ENCODE data around the gene LORICRIN. TPM values are rescaled to one million over a fixed set of nuclear protein-coding genes. Genes with fewer than 3 reads are reported as not detected.

The LORICRIN gene
- total and polyA plus RNA-seq, 9 of the 15 experiments (the other 6 are each of a cell fraction or from before 2014, with no cell fraction given), result not detected

DNA sequence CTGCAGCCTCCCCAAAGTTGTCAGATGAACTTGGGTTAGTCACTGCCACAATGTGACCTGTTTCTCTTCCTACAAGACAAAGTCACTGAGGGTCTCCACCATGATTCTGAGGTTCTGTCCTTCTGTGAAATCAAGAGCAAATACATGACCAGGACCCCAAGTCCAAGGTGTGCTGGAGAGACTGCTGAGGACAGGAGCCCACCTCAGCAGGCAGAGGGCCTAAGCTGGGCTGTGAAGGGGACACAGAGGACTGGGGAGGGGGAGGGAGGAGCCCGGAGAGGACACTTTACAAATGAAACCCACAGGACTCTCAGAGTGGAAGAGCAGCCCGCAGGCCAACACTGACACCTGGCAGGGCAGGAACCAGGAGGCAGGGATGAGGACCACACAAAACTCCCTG, 50.0 kb downstream of the LORICRIN start:
- Histone ChIP-seq H4K20me1 (replicated peaks; ENCODE audit: control insufficient read depth, insufficient read depth, low read length) (no peaks in the 10 kb centered on the region), H3K4me2 (ENCODE audit: insufficient read depth, low read length) (no peak overlapping the region), H3K36me3 (ENCODE audit: control insufficient read depth, insufficient read depth, low read length) (no peaks in the 10 kb centered on the region), H3K27me3 (ENCODE audit: control insufficient read depth in 2 of 2, insufficient read depth in 2 of 2, low read length in 2 of 2) (peaks cover 15 to 37% of the 10 kb centered on the region in 2 experiments), H3K4me3 (no peak overlapping the region), H3K79me2 (ENCODE audit: control insufficient read depth, insufficient read depth, low read length) (no peaks in the 10 kb centered on the region), H3K9ac (ENCODE audit: insufficient read depth in 1 of 2, low read depth in 2 of 2, low read length in 2 of 2) (no peak overlapping the region), H3K9me1 (ENCODE audit: control insufficient read depth, insufficient read depth, low read length) (no peaks in the 10 kb centered on the region), H3K27ac (ENCODE audit: extremely low read depth, low read depth, low read length) (no peak overlapping the region), H3K4me1 (replicated peaks in 1 of 2; ENCODE audit: control insufficient read depth in 2 of 2, insufficient read depth in 2 of 2, low read length in 2 of 2) (peaks cover 0 to 4% of the 10 kb centered on the region in 2 experiments; a peak in 1 of 5 replicates), H3K9me3 (replicated peaks; ENCODE audit: control insufficient read depth, insufficient read depth, low read depth, low read length) (no peaks in the 10 kb centered on the region), H2AFZ (ENCODE audit: low read depth, low read length) (no peak overlapping the region)
- no peak for ATAC-seq
- BruUV-seq (replicated peaks), result no TSS peak
- ChIA-PET CTCF (ENCODE audit: low intra/inter-chr PET ratio) (no interaction called here), POLR2A (no interaction called here)
- no peak for DNase-seq (ENCODE audit: extremely low read depth in 1 of 4, low spot score in 3 of 4)
- 0% methylated on average over 2 of the region's 2 CpGs for WGBS (ENCODE audit: insufficient coverage, low coverage, missing lambda C conversion rate)
- in situ Hi-C loops (cut with MboI) (no loop called here), intact Hi-C loops (cut with micrococcal nuclease) (no loop called here)
- TF ChIP-seq BDP1 (IDR thresholded peaks at IDR 0.05; ENCODE audit: insufficient read depth, insufficient read length) (no peak), RFX1 (IDR thresholded peaks at IDR 0.05) (no peak)
- TF ChIP-seq, protein P1, sequence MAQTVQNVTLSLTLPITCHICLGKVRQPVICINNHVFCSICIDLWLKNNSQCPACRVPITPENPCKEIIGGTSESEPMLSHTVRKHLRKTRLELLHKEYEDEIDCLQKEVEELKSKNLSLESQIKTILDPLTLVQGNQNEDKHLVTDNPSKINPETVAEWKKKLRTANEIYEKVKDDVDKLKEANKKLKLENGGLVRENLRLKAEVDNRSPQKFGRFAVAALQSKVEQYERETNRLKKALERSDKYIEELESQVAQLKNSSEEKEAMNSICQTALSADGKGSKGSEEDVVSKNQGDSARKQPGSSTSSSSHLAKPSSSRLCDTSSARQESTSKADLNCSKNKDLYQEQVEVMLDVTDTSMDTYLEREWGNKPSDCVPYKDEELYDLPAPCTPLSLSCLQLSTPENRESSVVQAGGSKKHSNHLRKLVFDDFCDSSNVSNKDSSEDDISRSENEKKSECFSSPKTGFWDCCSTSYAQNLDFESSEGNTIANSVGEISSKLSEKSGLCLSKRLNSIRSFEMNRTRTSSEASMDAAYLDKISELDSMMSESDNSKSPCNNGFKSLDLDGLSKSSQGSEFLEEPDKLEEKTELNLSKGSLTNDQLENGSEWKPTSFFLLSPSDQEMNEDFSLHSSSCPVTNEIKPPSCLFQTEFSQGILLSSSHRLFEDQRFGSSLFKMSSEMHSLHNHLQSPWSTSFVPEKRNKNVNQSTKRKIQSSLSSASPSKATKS (CRISPR knock-in tag; IDR thresholded peaks at IDR 0.05), result no peak
- FAIRE-seq, result no peak

DNA sequence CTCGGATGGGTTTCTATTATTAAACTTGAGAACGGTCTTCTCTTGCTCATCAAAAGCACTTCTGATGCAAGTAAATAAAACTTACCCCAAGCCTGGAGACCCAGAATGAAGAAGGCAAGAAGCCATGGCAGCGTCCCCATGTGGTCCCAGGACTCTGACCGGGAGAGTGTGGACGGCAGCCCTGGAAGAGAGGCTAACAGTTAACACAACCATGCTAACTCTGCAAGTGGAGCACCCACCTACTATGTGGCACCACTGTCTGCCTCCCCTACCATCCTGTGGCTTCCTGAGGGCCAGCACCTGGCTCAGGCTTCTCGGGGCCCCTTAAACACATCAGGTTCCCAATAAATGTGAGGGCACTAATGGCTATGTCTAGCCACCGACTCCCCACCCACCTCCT, 51.0 kb downstream of the LORICRIN start:
- BruUV-seq (replicated peaks), result no TSS peak
- in situ Hi-C loops (cut with MboI), result no loop called here
- TF ChIP-seq NFYB (IDR thresholded peaks at IDR 0.05; ENCODE audit: extremely low read depth, insufficient read length) (no peak), ZNF584 (CRISPR knock-in tag; IDR thresholded peaks at IDR 0.05; ENCODE audit: low read depth) (no peak), ARID2 (IDR thresholded peaks at IDR 0.05) (no peak), EHMT2 (IDR thresholded peaks at IDR 0.05) (no peak), ZC3H4 (CRISPR knock-in tag; IDR thresholded peaks at IDR 0.05; ENCODE audit: borderline replicate concordance) (no peak), ZBED1 (IDR thresholded peaks at IDR 0.05) (no peak), ZNF232 (CRISPR knock-in tag; IDR thresholded peaks at IDR 0.05) (no peak), ZKSCAN8 (CRISPR knock-in tag; IDR thresholded peaks at IDR 0.05) (no peak), MCM2 (IDR thresholded peaks at IDR 0.05; ENCODE audit: low read depth) (no peak), GTF2A2 (tag; IDR thresholded peaks at IDR 0.05) (no peak), SP2 (IDR thresholded peaks at IDR 0.05; ENCODE audit: extremely low read depth, low read depth, low read length, poor library complexity, severe bottlenecking) (no peak), SRSF3 (IDR thresholded peaks at IDR 0.05; ENCODE audit: insufficient read depth, low read length) (no peak), SUPT5H (IDR thresholded peaks at IDR 0.05) (no peak), ZNF133 (CRISPR knock-in tag; IDR thresholded peaks at IDR 0.05) (no peak), PCBP1 (IDR thresholded peaks at IDR 0.05; ENCODE audit: low read depth, low read length, poor library complexity, severe bottlenecking) (no peak)

More for the DNA sequence above, 51.0 kb downstream of the LORICRIN start:
- H3K9me1 ChIP-seq (ENCODE audit: control insufficient read depth, insufficient read depth, low read length), result no peaks in the 10 kb centered on the region
- no peak overlapping the region for H3K27ac ChIP-seq (ENCODE audit: extremely low read depth, low read depth, low read length)
- H3K36me3 ChIP-seq (ENCODE audit: control insufficient read depth, insufficient read depth, low read length), result no peaks in the 10 kb centered on the region
- H3K79me2 ChIP-seq (ENCODE audit: control insufficient read depth, insufficient read depth, low read length), result no peaks in the 10 kb centered on the region
- intact Hi-C loops (cut with micrococcal nuclease), result no loop called here
- H4K20me1 ChIP-seq (replicated peaks; ENCODE audit: control insufficient read depth, insufficient read depth, low read length), result no peaks in the 10 kb centered on the region
- H2AFZ ChIP-seq (ENCODE audit: low read depth, low read length), result no peak overlapping the region
- no peak overlapping the region for H3K4me2 ChIP-seq (ENCODE audit: insufficient read depth, low read length)
- CTCF ChIA-PET (ENCODE audit: low intra/inter-chr PET ratio), result no interaction called here
- H3K9ac ChIP-seq (ENCODE audit: insufficient read depth in 1 of 2, low read depth in 2 of 2, low read length in 2 of 2), result no peak overlapping the region
- no peak overlapping the region for H3K4me3 ChIP-seq
- POLR2A ChIA-PET, result no interaction called here
- DNase-seq (ENCODE audit: extremely low read depth in 1 of 4, low spot score in 3 of 4), result no peak
- FAIRE-seq, result no peak
- H3K4me1 ChIP-seq (replicated peaks in 1 of 2; ENCODE audit: control insufficient read depth in 2 of 2, insufficient read depth in 2 of 2, low read length in 2 of 2), result peaks cover 0 to 4% of the 10 kb centered on the region in 2 experiments; a peak in 1 of 5 replicates
- H3K9me3 ChIP-seq (replicated peaks; ENCODE audit: control insufficient read depth, insufficient read depth, low read depth, low read length), result no peaks in the 10 kb centered on the region
- ATAC-seq, result no peak
- WGBS (ENCODE audit: insufficient coverage, low coverage, missing lambda C conversion rate), result 6% methylated on average over 7 of the region's 7 CpGs
- peaks cover 12 to 33% of the 10 kb centered on the region in 2 experiments for H3K27me3 ChIP-seq (ENCODE audit: control insufficient read depth in 2 of 2, insufficient read depth in 2 of 2, low read length in 2 of 2)
